Measurements from ENCODE around the gene NUDT8. TPM values are rescaled to one million over a fixed set of nuclear protein-coding genes. Genes with fewer than 3 reads are reported as not detected.

The NUDT8 gene
- total and polyA plus RNA-seq, 9 of the 15 experiments (the other 6 are each of a cell fraction or from before 2014, with no cell fraction given): 0.23 to 27.8 (median 5.0) TPM

- TF ChIP-seq HDAC8 (tag; IDR thresholded peaks at IDR 0.05) (no peak), KLF16 (IDR thresholded peaks at IDR 0.05) (peak; percentile 92), CREB3 (tag; conservative IDR thresholded peaks at IDR 0.05; ENCODE audit: low read depth) (no peak), SMAD4 (CRISPR knock-in tag; conservative IDR thresholded peaks at IDR 0.05) (peak; percentile 71), HOMEZ (CRISPR knock-in tag; IDR thresholded peaks at IDR 0.05) (no peak), UBTF (IDR thresholded peaks at IDR 0.05; ENCODE audit: borderline replicate concordance in 1 of 2, low read depth in 2 of 2, low read length in 2 of 2) (peak in 1 of 2 experiments; percentile 29; a peak in 1 of 4 replicates), MNT (conservative IDR thresholded peaks at IDR 0.05) (0 out of 4 replicates have a peak, but pooled peaks of 1 of the 2 experiments have one; percentile 51), FOXJ2 (tag; IDR thresholded peaks at IDR 0.05) (no peak), FOXK2 (conservative IDR thresholded peaks at IDR 0.05 in 1 of 2, IDR thresholded peaks at IDR 0.05 in 1 of 2; ENCODE audit: low read depth in 2 of 2) (no peak), NFXL1 (CRISPR knock-in tag; IDR thresholded peaks at IDR 0.05) (no peak), CBFA2T3 (IDR thresholded peaks at IDR 0.05) (peak; percentile 94), ZNF586 (CRISPR knock-in tag; conservative IDR thresholded peaks at IDR 0.05) (no peak), ZNF764 (CRISPR knock-in tag; IDR thresholded peaks at IDR 0.05; ENCODE audit: low read depth) (no peak), POLR2G (IDR thresholded peaks at IDR 0.05; ENCODE audit: low read depth, low read length) (no peak), VEZF1 (CRISPR knock-in tag; IDR thresholded peaks at IDR 0.05) (peak; percentile 64), ETS1 (conservative IDR thresholded peaks at IDR 0.05; ENCODE audit: control insufficient read depth, low read depth, low read length) (no peak; the same call in 1 of the 2 replicates), ZSCAN29 (IDR thresholded peaks at IDR 0.05) (no peak)
Measured at GRCh38 chr11:67600324-67601029, 29.3 kb downstream of the NUDT8 start (continued).

Data from K562 (cell line).